ENCODE measurements around the gene TMEM184B.
"Not testable (repeated sequence)": the region's sequence is repeated elsewhere in the genome, so short reads cannot be mapped to it uniquely, and the experiment has no call there.

The TMEM184B gene

GRCh38 chr22:38203855-38204514 lies 68.8 kb downstream of the TMEM184B start:
- no peak for DNase-seq (ENCODE audit: low read depth)

- DNase-seq (ENCODE audit: low read depth): no peak
Measured at GRCh38 chr22:38203090-38203810, 69.6 kb downstream of the TMEM184B start.

GRCh38 chr22:38202437-38203089 lies 70.2 kb downstream of the TMEM184B start:
- DNase-seq (ENCODE audit: low read depth): no peak

- DNase-seq (ENCODE audit: low read depth): peak; percentile 83
Measured at GRCh38 chr22:38201711-38202436, 70.9 kb downstream of the TMEM184B start, which contains the start of gene MAFF. MAFF (plus strand) TSS chr22:38201994; CDS start chr22:38213854, 11,860 bp downstream.

- no peak for DNase-seq (ENCODE audit: low read depth)
Measured at GRCh38 chr22:38201371-38201710, 71.5 kb downstream of the TMEM184B start.

GRCh38 chr22:38199826-38200559 lies 72.8 kb downstream of the TMEM184B start:
- no peak for DNase-seq (ENCODE audit: low read depth)

- no peak for DNase-seq (ENCODE audit: low read depth)
Measured at GRCh38 chr22:38196791-38197419, 75.9 kb downstream of the TMEM184B start.

GRCh38 chr22:38193580-38193979 lies 79.2 kb downstream of the TMEM184B start:
- no peak for DNase-seq (ENCODE audit: low read depth)

GRCh38 chr22:38192475-38192863 lies 80.3 kb downstream of the TMEM184B start:
- DNase-seq (ENCODE audit: low read depth): no peak

- DNase-seq (ENCODE audit: low read depth): no peak
Measured at GRCh38 chr22:38191731-38192474, 80.9 kb downstream of the TMEM184B start.

- no peak for DNase-seq (ENCODE audit: low read depth)
Measured at GRCh38 chr22:38191055-38191454, 81.8 kb downstream of the TMEM184B start.

GRCh38 chr22:38190581-38190980 lies 82.2 kb downstream of the TMEM184B start:
- no peak for DNase-seq (ENCODE audit: low read depth)

- no peak for DNase-seq (ENCODE audit: low read depth)
Measured at GRCh38 chr22:38189104-38189503, 83.7 kb downstream of the TMEM184B start.

- DNase-seq (ENCODE audit: low read depth): no peak
Measured at GRCh38 chr22:38187413-38188212, 85.2 kb downstream of the TMEM184B start.

GRCh38 chr22:38186429-38186828 lies 86.4 kb downstream of the TMEM184B start:
- DNase-seq (ENCODE audit: low read depth): no peak

- DNase-seq (ENCODE audit: low read depth): no peak
Measured at GRCh38 chr22:38184788-38185187, 88.0 kb downstream of the TMEM184B start.

GRCh38 chr22:38181453-38182200 lies 91.2 kb downstream of the TMEM184B start, which contains the start of gene PLA2G6:
PLA2G6 (minus strand) TSS chr22:38181830; CDS start chr22:38169426, 12,404 bp downstream.
- DNase-seq (ENCODE audit: low read depth): peak; percentile 92

- DNase-seq (ENCODE audit: low read depth): no peak
Measured at GRCh38 chr22:38180841-38181452, 91.9 kb downstream of the TMEM184B start.

- DNase-seq (ENCODE audit: low read depth): not testable (repeated sequence)
Measured at GRCh38 chr22:38178605-38178937, 94.2 kb downstream of the TMEM184B start.
